Neural cell (in vitro differentiated cells): ENCODE data around the gene PAX8. TPM values are rescaled to one million over a fixed set of nuclear protein-coding genes. Genes with fewer than 3 reads are reported as not detected.

Source experiments
- H2AFZ ChIP-seq: fragments of 200-600, 300-800 bp; sonication (generic), shearing (Covaris generic); 2 replicates; pipeline ENCODE4 v1.6.0; 2014; ENCODE audit warnings: low read depth, mild to moderate bottlenecking, antibody characterized with exemption, low read length, moderate library complexity
- H3F3A ChIP-seq: fragments of 200-600 bp; shearing (Covaris generic); 2 replicates; pipeline ENCODE4 v1.6.1; 2016; ENCODE audit warnings: mild to moderate bottlenecking, moderate library complexity, mixed read lengths, antibody characterized with exemption, low read length; ENCODE audit not compliant: insufficient read depth, poor library complexity, severe bottlenecking
- H3K27ac ChIP-seq: fragments of 200-600, 300-800 bp; sonication (generic), shearing (Covaris generic); 2 replicates; pipeline ENCODE4 v1.5.1; 2014; ENCODE audit warnings: mild to moderate bottlenecking, low read length, moderate library complexity
- H3K27me3 ChIP-seq: fragments of 300-800, 200-600 bp; sonication (generic), shearing (Covaris generic); 2 replicates; pipeline ENCODE4 v1.6.0; 2014; ENCODE audit warnings: mild to moderate bottlenecking, low read depth, low read length, moderate library complexity; ENCODE audit not compliant: insufficient read depth
- H3K36me3 ChIP-seq: fragments of 300-800, 200-600 bp; sonication (generic), shearing (Covaris generic); 2 replicates; pipeline ENCODE4 v1.5.1; 2014; ENCODE audit warnings: mild to moderate bottlenecking, antibody characterized with exemption, low read length, moderate library complexity; ENCODE audit not compliant: insufficient read depth
- H3K4me2 ChIP-seq: fragments of 300-800, 200-600 bp; sonication (generic), shearing (Covaris generic); 2 replicates; pipeline ENCODE4 v1.6.0; 2014; ENCODE audit warnings: mild to moderate bottlenecking, low read length
- H3K4me3 ChIP-seq: fragments of 300-800, 200-600 bp; sonication (generic), shearing (Covaris generic); 2 replicates; pipeline ENCODE4 v1.5.1; 2014; ENCODE audit warnings: mild to moderate bottlenecking, low read length, moderate library complexity
- H3K79me2 ChIP-seq: fragments of 200-600 bp; shearing (Covaris generic); replicated peaks from 2 replicates; pipeline ENCODE4 v1.6.0; 2014; ENCODE audit warnings: mild to moderate bottlenecking, low read length, moderate library complexity; ENCODE audit not compliant: insufficient read depth
- H3K9ac ChIP-seq: fragments of 300-800, 200-600 bp; sonication (generic), shearing (Covaris generic); 2 replicates; pipeline ENCODE4 v1.6.1; 2016; ENCODE audit warnings: mild to moderate bottlenecking, low read length, mixed read lengths
- H3K9me2 ChIP-seq: fragments of 200-600 bp; shearing (Covaris generic); 2 replicates; pipeline ENCODE4 v1.6.1; 2016; ENCODE audit warnings: mild to moderate bottlenecking, low read length, mixed read lengths; ENCODE audit not compliant: insufficient read depth
- H3K9me3 ChIP-seq: fragments of 200-600, 300-800 bp; sonication (generic), shearing (Covaris generic); 2 replicates; pipeline ENCODE4 v1.6.1; 2016; ENCODE audit warnings: mild to moderate bottlenecking, mixed run types, low read length, moderate library complexity, mixed read lengths
- H4K20me1 ChIP-seq: fragments of 200-600 bp; shearing (Covaris generic); 2 replicates; pipeline ENCODE4 v1.6.1; 2016; ENCODE audit warnings: mild to moderate bottlenecking, mixed run types; ENCODE audit not compliant: insufficient read depth
- EP300 ChIP-seq: fragments of 450-650 bp; conservative IDR thresholded peaks from 2 replicates; pipeline ENCODE4 v1.6.1; 2014; ENCODE audit warnings: antibody characterized with exemption, mild to moderate bottlenecking, moderate library complexity; ENCODE audit not compliant: poor library complexity, severe bottlenecking
- EZH2 ChIP-seq: fragments of 200-600, 300-800 bp; shearing (Covaris generic), sonication (generic); IDR thresholded peaks from 2 replicates; pipeline ENCODE4 v1.6.1; 2014; ENCODE audit warnings: antibody characterized with exemption, low read length, borderline replicate concordance, mild to moderate bottlenecking; ENCODE audit not compliant: insufficient read depth, poor library complexity, severe bottlenecking
- MXI1 ChIP-seq: fragments of 450-650 bp; conservative IDR thresholded peaks from 2 replicates; pipeline ENCODE4 v1.6.1; 2014; ENCODE audit warnings: antibody characterized with exemption, mild to moderate bottlenecking; ENCODE audit not compliant: poor library complexity, severe bottlenecking
- POLR2AphosphoS5 ChIP-seq: IDR thresholded peaks from 2 replicates; pipeline ENCODE4 v1.6.1; 2012
- RAD21 ChIP-seq: fragments of 450-650 bp; conservative IDR thresholded peaks from 2 replicates; pipeline ENCODE4 v1.6.1; 2014; ENCODE audit warnings: antibody characterized with exemption, mild to moderate bottlenecking, moderate library complexity
- SMC3 ChIP-seq: fragments of 450-650 bp; conservative IDR thresholded peaks from 2 replicates; pipeline ENCODE4 v1.6.1; 2014; ENCODE audit warnings: antibody characterized with exemption, mild to moderate bottlenecking, moderate library complexity; ENCODE audit not compliant: poor library complexity
- TAF1 ChIP-seq: IDR thresholded peaks from 2 replicates; pipeline ENCODE4 v1.6.1; 2012; ENCODE audit warnings: low read depth
- polyA plus RNA-seq: library from polyadenylated mRNA; depleted of rRNA; stranded (reverse); fragments of >200 nt; gene quantifications from 2 replicates; pipeline ENCODE4 v1.2.3, GENCODE V29; 2014
- TF ChIP-seq, protein P1 (sequence below): IDR thresholded peaks from 2 replicates; pipeline ENCODE4 v1.6.1; 2012; ENCODE audit warnings: borderline replicate concordance
- TF ChIP-seq, protein P2 (sequence below): fragments of 450-650 bp; IDR thresholded peaks from 2 replicates; pipeline ENCODE4 v1.5.1; 2014; ENCODE audit warnings: antibody characterized with exemption, mild to moderate bottlenecking, moderate library complexity; ENCODE audit not compliant: poor library complexity, severe bottlenecking

PAX8 gene
- polyA plus RNA-seq, 1 donor from 2014 or later, result not detected

DNA sequence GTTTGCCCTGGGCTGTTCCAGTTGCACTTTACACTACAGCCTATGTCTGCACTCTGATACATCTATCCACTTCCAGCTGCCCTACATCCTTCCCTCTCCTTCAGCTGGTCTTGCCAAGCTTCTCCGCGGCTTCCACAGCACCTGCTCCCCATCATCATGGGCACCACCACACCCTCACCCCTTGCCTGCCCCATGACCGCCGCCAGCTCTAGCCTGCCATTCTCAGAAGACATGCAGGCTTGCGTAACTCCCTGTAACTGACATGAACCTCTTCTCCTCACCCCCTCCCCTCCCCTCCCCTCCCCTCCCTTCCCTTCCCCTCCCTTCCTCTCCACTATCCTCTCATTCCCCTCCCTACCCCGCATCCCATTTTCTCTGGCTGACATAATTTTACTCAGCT is 46.0 kb downstream of the PAX8 start:
- no peak overlapping the region for H3K27ac ChIP-seq
- TF ChIP-seq, protein P1, sequence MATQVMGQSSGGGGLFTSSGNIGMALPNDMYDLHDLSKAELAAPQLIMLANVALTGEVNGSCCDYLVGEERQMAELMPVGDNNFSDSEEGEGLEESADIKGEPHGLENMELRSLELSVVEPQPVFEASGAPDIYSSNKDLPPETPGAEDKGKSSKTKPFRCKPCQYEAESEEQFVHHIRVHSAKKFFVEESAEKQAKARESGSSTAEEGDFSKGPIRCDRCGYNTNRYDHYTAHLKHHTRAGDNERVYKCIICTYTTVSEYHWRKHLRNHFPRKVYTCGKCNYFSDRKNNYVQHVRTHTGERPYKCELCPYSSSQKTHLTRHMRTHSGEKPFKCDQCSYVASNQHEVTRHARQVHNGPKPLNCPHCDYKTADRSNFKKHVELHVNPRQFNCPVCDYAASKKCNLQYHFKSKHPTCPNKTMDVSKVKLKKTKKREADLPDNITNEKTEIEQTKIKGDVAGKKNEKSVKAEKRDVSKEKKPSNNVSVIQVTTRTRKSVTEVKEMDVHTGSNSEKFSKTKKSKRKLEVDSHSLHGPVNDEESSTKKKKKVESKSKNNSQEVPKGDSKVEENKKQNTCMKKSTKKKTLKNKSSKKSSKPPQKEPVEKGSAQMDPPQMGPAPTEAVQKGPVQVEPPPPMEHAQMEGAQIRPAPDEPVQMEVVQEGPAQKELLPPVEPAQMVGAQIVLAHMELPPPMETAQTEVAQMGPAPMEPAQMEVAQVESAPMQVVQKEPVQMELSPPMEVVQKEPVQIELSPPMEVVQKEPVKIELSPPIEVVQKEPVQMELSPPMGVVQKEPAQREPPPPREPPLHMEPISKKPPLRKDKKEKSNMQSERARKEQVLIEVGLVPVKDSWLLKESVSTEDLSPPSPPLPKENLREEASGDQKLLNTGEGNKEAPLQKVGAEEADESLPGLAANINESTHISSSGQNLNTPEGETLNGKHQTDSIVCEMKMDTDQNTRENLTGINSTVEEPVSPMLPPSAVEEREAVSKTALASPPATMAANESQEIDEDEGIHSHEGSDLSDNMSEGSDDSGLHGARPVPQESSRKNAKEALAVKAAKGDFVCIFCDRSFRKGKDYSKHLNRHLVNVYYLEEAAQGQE, result no peak
- TF ChIP-seq RAD21, result no peak
- no peak for TF ChIP-seq TAF1
- TF ChIP-seq MXI1, result no peak
- no peak for TF ChIP-seq POLR2AphosphoS5
- TF ChIP-seq EZH2, result no peak
- no peak for TF ChIP-seq EP300
- TF ChIP-seq, protein P2, sequence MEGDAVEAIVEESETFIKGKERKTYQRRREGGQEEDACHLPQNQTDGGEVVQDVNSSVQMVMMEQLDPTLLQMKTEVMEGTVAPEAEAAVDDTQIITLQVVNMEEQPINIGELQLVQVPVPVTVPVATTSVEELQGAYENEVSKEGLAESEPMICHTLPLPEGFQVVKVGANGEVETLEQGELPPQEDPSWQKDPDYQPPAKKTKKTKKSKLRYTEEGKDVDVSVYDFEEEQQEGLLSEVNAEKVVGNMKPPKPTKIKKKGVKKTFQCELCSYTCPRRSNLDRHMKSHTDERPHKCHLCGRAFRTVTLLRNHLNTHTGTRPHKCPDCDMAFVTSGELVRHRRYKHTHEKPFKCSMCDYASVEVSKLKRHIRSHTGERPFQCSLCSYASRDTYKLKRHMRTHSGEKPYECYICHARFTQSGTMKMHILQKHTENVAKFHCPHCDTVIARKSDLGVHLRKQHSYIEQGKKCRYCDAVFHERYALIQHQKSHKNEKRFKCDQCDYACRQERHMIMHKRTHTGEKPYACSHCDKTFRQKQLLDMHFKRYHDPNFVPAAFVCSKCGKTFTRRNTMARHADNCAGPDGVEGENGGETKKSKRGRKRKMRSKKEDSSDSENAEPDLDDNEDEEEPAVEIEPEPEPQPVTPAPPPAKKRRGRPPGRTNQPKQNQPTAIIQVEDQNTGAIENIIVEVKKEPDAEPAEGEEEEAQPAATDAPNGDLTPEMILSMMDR, result no peak
- TF ChIP-seq SMC3, result no peak
- no peaks in the 10 kb centered on the region for H4K20me1 ChIP-seq
- H3K27me3 ChIP-seq, result no peaks in the 10 kb centered on the region
- H3K4me3 ChIP-seq, result no peak overlapping the region
- H3F3A ChIP-seq, result no peaks in the 10 kb centered on the region
- no peak overlapping the region for H2AFZ ChIP-seq
- no peak overlapping the region for H3K4me2 ChIP-seq
- H3K9me3 ChIP-seq, result no peaks in the 10 kb centered on the region
- H3K36me3 ChIP-seq, result no peaks in the 10 kb centered on the region
- no peaks in the 10 kb centered on the region for H3K9me2 ChIP-seq
- no peak overlapping the region for H3K9ac ChIP-seq
- no peaks in the 10 kb centered on the region for H3K79me2 ChIP-seq

DNA sequence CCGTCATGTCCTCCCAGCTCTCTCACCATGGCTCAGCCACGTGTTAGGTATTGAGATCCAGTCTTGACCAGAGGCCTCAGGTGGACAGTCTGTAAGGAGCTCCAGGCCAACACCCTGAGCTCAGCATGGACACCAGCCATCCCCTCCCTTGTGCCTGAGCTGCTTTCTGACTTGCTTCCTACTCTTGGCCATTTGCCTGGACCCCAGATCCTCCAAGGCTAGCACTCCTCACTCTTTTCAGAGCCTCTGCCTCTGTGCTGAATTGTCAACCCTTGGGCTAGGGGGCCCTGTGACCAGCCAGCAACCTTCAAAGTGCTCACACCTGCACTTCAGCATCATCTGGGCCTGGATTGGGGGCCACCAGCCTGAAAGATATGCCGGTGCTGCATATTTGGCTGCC is 46.6 kb downstream of the PAX8 start:
- Histone ChIP-seq H3K27me3 (no peaks in the 10 kb centered on the region), H3K4me2 (no peak overlapping the region), H3K4me3 (no peak overlapping the region), H3F3A (no peaks in the 10 kb centered on the region), H2AFZ (no peak overlapping the region), H3K27ac (no peak overlapping the region), H3K9me3 (no peaks in the 10 kb centered on the region), H3K9me2 (no peaks in the 10 kb centered on the region), H3K9ac (no peak overlapping the region), H3K36me3 (no peaks in the 10 kb centered on the region), H3K79me2 (no peaks in the 10 kb centered on the region), H4K20me1 (no peaks in the 10 kb centered on the region)
- TF ChIP-seq POLR2AphosphoS5, result no peak
- TF ChIP-seq, protein P2, result no peak
- no peak for TF ChIP-seq SMC3
- TF ChIP-seq EP300, result no peak
- TF ChIP-seq RAD21, result no peak
- TF ChIP-seq TAF1, result no peak
- TF ChIP-seq, protein P1, result no peak
- no peak for TF ChIP-seq MXI1
- TF ChIP-seq EZH2, result no peak
